Measurements from ENCODE around the gene HNRNPA0. TPM values are rescaled to one million over a fixed set of nuclear protein-coding genes. Genes with fewer than 3 reads are reported as not detected.

HNRNPA0 gene
- polyA plus RNA-seq, 1 of the 3 experiments (the other 2 are of a cell fraction), result 24.9 TPM

GRCh38 chr5:137800700-137801411, 46.7 kb upstream of the HNRNPA0 start:
- Histone ChIP-seq H3K4me3 (ENCODE audit: low read depth in 2 of 2, low read length in 1 of 2) (no peak overlapping the region), H3F3A (replicated peaks; ENCODE audit: insufficient read depth) (no peaks in the 10 kb centered on the region), H3K4me2 (no peak overlapping the region), H3K79me2 (ENCODE audit: insufficient read depth) (no peaks in the 10 kb centered on the region), H3K9me2 (no peaks in the 10 kb centered on the region), H3K36me3 (replicated peaks in 1 of 2; ENCODE audit: control insufficient read depth in 1 of 2, insufficient read depth in 2 of 2, low read length in 1 of 2) (no peaks in the 10 kb centered on the region), H3K27ac (ENCODE audit: low read depth in 2 of 2, low read length in 1 of 2) (no peak overlapping the region), H3K27me3 (ENCODE audit: insufficient read depth) (no peaks in the 10 kb centered on the region), H2AFZ (ENCODE audit: low read depth) (no peak overlapping the region), H3K9me3 (no peaks in the 10 kb centered on the region), H4K20me1 (ENCODE audit: insufficient read depth) (no peaks in the 10 kb centered on the region), H3K9ac (no peak overlapping the region), H3K4me1 (ENCODE audit: control insufficient read depth in 1 of 2, insufficient read depth in 2 of 2, low read depth in 1 of 2, low read length in 1 of 2) (no peaks in the 10 kb centered on the region; a peak in 1 of 4 replicates)
- TF ChIP-seq MAX (IDR thresholded peaks at IDR 0.05; ENCODE audit: low read depth) (no peak), MXI1 (IDR thresholded peaks at IDR 0.05; ENCODE audit: low read depth, low read length) (no peak)
- DNase-seq, result no peak
- WGBS (ENCODE audit: low lambda C conversion rate), result 70% methylated on average over 4 of the region's 4 CpGs
- ChIA-PET CTCF (interaction anchor here (1.8 to 3.5 kb wide), 2 partner anchors 22 to 171 kb away, joined by 4 to 21 read pairs; no protein-coding TSS in a partner anchor), POLR2A (no interaction called here)

- H3K4me2 ChIP-seq, result no peak overlapping the region
- no peak overlapping the region for H3K9ac ChIP-seq
- H3K27me3 ChIP-seq (ENCODE audit: insufficient read depth), result no peaks in the 10 kb centered on the region
- H3F3A ChIP-seq (replicated peaks; ENCODE audit: insufficient read depth), result no peaks in the 10 kb centered on the region
- H3K4me1 ChIP-seq (ENCODE audit: control insufficient read depth in 1 of 2, insufficient read depth in 2 of 2, low read depth in 1 of 2, low read length in 1 of 2), result no peaks in the 10 kb centered on the region; a peak in 1 of 4 replicates
- H3K27ac ChIP-seq (ENCODE audit: low read depth in 2 of 2, low read length in 1 of 2), result no peak overlapping the region
- TF ChIP-seq EZH2phosphoT487 (IDR thresholded peaks at IDR 0.05; ENCODE audit: borderline replicate concordance, low read depth) (no peak), RCOR1 (IDR thresholded peaks at IDR 0.05; ENCODE audit: low read length) (0 out of 2 replicates have a peak, but pooled peaks have one; percentile 9)
- no peaks in the 10 kb centered on the region for H3K9me2 ChIP-seq
- no peaks in the 10 kb centered on the region for H3K9me3 ChIP-seq
- H3K4me3 ChIP-seq (ENCODE audit: low read depth in 2 of 2, low read length in 1 of 2), result no peak overlapping the region
- H3K79me2 ChIP-seq (ENCODE audit: insufficient read depth), result no peaks in the 10 kb centered on the region
- no peaks in the 10 kb centered on the region for H4K20me1 ChIP-seq (ENCODE audit: insufficient read depth)
- no peaks in the 10 kb centered on the region for H3K36me3 ChIP-seq (replicated peaks in 1 of 2; ENCODE audit: control insufficient read depth in 1 of 2, insufficient read depth in 2 of 2, low read length in 1 of 2)
- ChIA-PET CTCF (interaction anchor here (4.2 kb wide), 1 partner anchor 17 kb away, joined by 16 read pairs; no protein-coding TSS in a partner anchor), POLR2A (no interaction called here)
- DNase-seq, result no peak
- H2AFZ ChIP-seq (ENCODE audit: low read depth), result no peak overlapping the region
- 33% methylated on average over 3 of the region's 3 CpGs for WGBS (ENCODE audit: low lambda C conversion rate)
Observed at GRCh38 chr5:137796279-137796678, 42.1 kb upstream of the HNRNPA0 start.

GRCh38 chr5:137794863-137795262, 40.7 kb upstream of the HNRNPA0 start:
- no peaks in the 10 kb centered on the region for H3K36me3 ChIP-seq (replicated peaks in 1 of 2; ENCODE audit: control insufficient read depth in 1 of 2, insufficient read depth in 2 of 2, low read length in 1 of 2)
- no peaks in the 10 kb centered on the region; a peak in 1 of 4 replicates for H3K4me1 ChIP-seq (ENCODE audit: control insufficient read depth in 1 of 2, insufficient read depth in 2 of 2, low read depth in 1 of 2, low read length in 1 of 2)
- H3K9me2 ChIP-seq, result no peaks in the 10 kb centered on the region
- H3K4me2 ChIP-seq, result no peak overlapping the region
- no peaks in the 10 kb centered on the region for H3F3A ChIP-seq (replicated peaks; ENCODE audit: insufficient read depth)
- POLR2A ChIA-PET, result no interaction called here
- no peaks in the 10 kb centered on the region for H3K79me2 ChIP-seq (ENCODE audit: insufficient read depth)
- no peaks in the 10 kb centered on the region for H3K27me3 ChIP-seq (ENCODE audit: insufficient read depth)
- no peak overlapping the region for H2AFZ ChIP-seq (ENCODE audit: low read depth)
- WGBS (ENCODE audit: low lambda C conversion rate), result 85% methylated on average over 5 of the region's 5 CpGs
- H4K20me1 ChIP-seq (ENCODE audit: insufficient read depth), result no peaks in the 10 kb centered on the region
- no peak overlapping the region for H3K27ac ChIP-seq (ENCODE audit: low read depth in 2 of 2, low read length in 1 of 2)
- H3K4me3 ChIP-seq (ENCODE audit: low read depth in 2 of 2, low read length in 1 of 2), result no peak overlapping the region
- no peaks in the 10 kb centered on the region for H3K9me3 ChIP-seq
- no peak overlapping the region for H3K9ac ChIP-seq
- DNase-seq, result no peak
- CTCF ChIA-PET, result interaction anchor here (4.2 kb wide), 1 partner anchor 16 kb away, joined by 16 read pairs; no protein-coding TSS in a partner anchor
- TF ChIP-seq PBX3 (IDR thresholded peaks at IDR 0.05) (no peak), RFX5 (IDR thresholded peaks at IDR 0.05; ENCODE audit: low read length) (no peak), TAF1 (IDR thresholded peaks at IDR 0.05; ENCODE audit: borderline replicate concordance, low read depth, low read length) (no peak), ZBTB33 (IDR thresholded peaks at IDR 0.05; ENCODE audit: borderline replicate concordance, low read depth) (no peak), FOXJ3 (CRISPR knock-in tag; IDR thresholded peaks at IDR 0.05) (no peak), ELF1 (IDR thresholded peaks at IDR 0.05) (no peak), EZH2phosphoT487 (IDR thresholded peaks at IDR 0.05; ENCODE audit: borderline replicate concordance, low read depth) (no peak), JUND (IDR thresholded peaks at IDR 0.05) (no peak), RCOR1 (IDR thresholded peaks at IDR 0.05; ENCODE audit: low read length) (no peak), REST (IDR thresholded peaks at IDR 0.05; ENCODE audit: low read depth, low read length) (no peak), MXI1 (IDR thresholded peaks at IDR 0.05; ENCODE audit: low read depth, low read length) (no peak), RXRA (IDR thresholded peaks at IDR 0.05; ENCODE audit: borderline replicate concordance, low read depth) (no peak)

Measured in SK-N-SH (cell line).